Breast epithelium (tissue), 4 donors: Measurements from ENCODE around the gene NACAD. TPM values are rescaled to one million over a fixed set of nuclear protein-coding genes. Genes with fewer than 3 reads are reported as not detected.
A peak's percentile ranks its signal among the peaks of the same experiment; 100 is the strongest.

Experiments used
- DNase-seq, 2 donors: peaks; one replicate each; pipeline ENCODE4 v3.0.0-alpha.2; 2019; ENCODE audit warnings: low spot score in 2 of 2
- H3K27ac ChIP-seq, 2 donors: fragments of 200-600 bp; sonication (generic) in 1 of 2; one replicate each; pipeline ENCODE4 v1.5.1; 2016 to 2019; ENCODE audit warnings: mild to moderate bottlenecking in 1 of 2
- H3K27me3 ChIP-seq, 2 donors: fragments of 200-600 bp; sonication (generic) in 1 of 2; one replicate each; pipeline versions ENCODE4 v1.5.1 to v1.6.0; 2017 to 2019; ENCODE audit warnings: control low read depth in 1 of 2, mild to moderate bottlenecking in 1 of 2
- H3K36me3 ChIP-seq: fragments of 200-600 bp; one replicate; pipeline ENCODE4 v1.5.1; 2019
- H3K4me1 ChIP-seq, 2 donors: fragments of 200-600 bp; sonication (generic); one replicate each; pipeline ENCODE4 v1.5.1; 2016 to 2019; ENCODE audit warnings: control low read depth in 1 of 2
- H3K4me3 ChIP-seq, 3 donors: fragments of 200-600 bp; sonication (generic); 1 replicate in 2 of 3; 2 replicates in 1 of 3; pipeline ENCODE4 v1.5.1; 2016 to 2019; ENCODE audit warnings: mild to moderate bottlenecking in 3 of 3, moderate library complexity in 2 of 3
- H3K9me3 ChIP-seq, 2 donors: fragments of 200-600 bp; sonication (generic) in 1 of 2; one replicate each; pipeline ENCODE4 v1.5.1; 2016 to 2019; ENCODE audit warnings: control low read depth in 1 of 2
- CTCF ChIP-seq, 3 donors: fragments of 450-650 bp; IDR thresholded peaks; one replicate each; pipeline ENCODE4 v1.5.1; 2016 to 2017; ENCODE audit warnings: antibody characterized with exemption in 3 of 3, mild to moderate bottlenecking in 3 of 3, moderate library complexity in 3 of 3
- POLR2A ChIP-seq: fragments of 450-650 bp; IDR thresholded peaks from one replicate; pipeline ENCODE4 v1.6.1; 2016; ENCODE audit warnings: antibody characterized with exemption, mild to moderate bottlenecking, moderate library complexity
- POLR2AphosphoS5 ChIP-seq, 3 donors: sonication (generic); formaldehyde crosslinking; IDR thresholded peaks; one replicate each; pipeline ENCODE4 v1.6.1; 2017; ENCODE audit warnings: antibody characterized with exemption in 3 of 3
- intact Hi-C: fragments of 100-400 bp; cut with DNase I; formaldehyde crosslinking; loops from one replicate; pipeline ENCODE4 v1.15.1; 2023; ENCODE audit warnings: low total_unique reads
- total RNA-seq, 3 donors: library from RNA; depleted of rRNA; stranded (reverse); fragments of >200 nt; gene quantifications; one replicate each; pipeline ENCODE4 v1.1.0, GENCODE V29; 2016

The NACAD gene
- total RNA-seq, 3 donors from 2014 or later = 1.2 to 7.5 (median 3.2) TPM

- no peaks in the 10 kb centered on the region for H3K36me3 ChIP-seq
- DNase-seq = peak in 1 of 2 donors; percentile 2
- intact Hi-C loops = no loop called here
Observed at GRCh38 chr7:45078125-45078681, 10.6 kb downstream of the NACAD start.

GRCh38 chr7:45077579-45077978, 11.2 kb downstream of the NACAD start:
- H3K4me3 ChIP-seq = no peak overlapping the region
- H3K9me3 ChIP-seq = no peaks in the 10 kb centered on the region
- DNase-seq = no peak
- H3K27me3 ChIP-seq = no peaks in the 10 kb centered on the region
- TF ChIP-seq CTCF (IDR thresholded peaks at IDR 0.05) (no peak), POLR2AphosphoS5 (IDR thresholded peaks at IDR 0.05) (no peak), POLR2A (no peak)
- H3K27ac ChIP-seq = no peak overlapping the region
- H3K4me1 ChIP-seq = peaks cover 0 to 9% of the 10 kb centered on the region in 2 donors
- no peaks in the 10 kb centered on the region for H3K36me3 ChIP-seq
- intact Hi-C loops = no loop called here

More at GRCh38 chr7:45078125-45078681, 10.6 kb downstream of the NACAD start:
- Histone ChIP-seq H3K4me1 (peaks cover 0 to 8% of the 10 kb centered on the region in 2 donors), H3K27ac (no peak overlapping the region), H3K27me3 (no peaks in the 10 kb centered on the region), H3K4me3 (no peak overlapping the region), H3K9me3 (no peaks in the 10 kb centered on the region)
- TF ChIP-seq POLR2A = no peak
- no peak for TF ChIP-seq POLR2AphosphoS5 (IDR thresholded peaks at IDR 0.05)
- TF ChIP-seq CTCF (IDR thresholded peaks at IDR 0.05) = no peak

GRCh38 chr7:45076946-45077345, 11.8 kb downstream of the NACAD start:
- Histone ChIP-seq H3K4me3 (no peak overlapping the region), H3K36me3 (no peaks in the 10 kb centered on the region), H3K27me3 (no peaks in the 10 kb centered on the region), H3K4me1 (peaks cover 0 to 9% of the 10 kb centered on the region in 2 donors), H3K27ac (no peak overlapping the region), H3K9me3 (no peaks in the 10 kb centered on the region)
- TF ChIP-seq POLR2AphosphoS5 (IDR thresholded peaks at IDR 0.05) (no peak), CTCF (IDR thresholded peaks at IDR 0.05) (no peak)
- no peak for DNase-seq
- intact Hi-C loops = no loop called here

GRCh38 chr7:45075871-45076796, 12.6 kb downstream of the NACAD start:
- Histone ChIP-seq H3K4me3 (no peak overlapping the region), H3K36me3 (no peaks in the 10 kb centered on the region), H3K27ac (no peak overlapping the region), H3K27me3 (no peaks in the 10 kb centered on the region), H3K9me3 (no peaks in the 10 kb centered on the region), H3K4me1 (peaks cover 0 to 9% of the 10 kb centered on the region in 2 donors)
- no peak for TF ChIP-seq POLR2AphosphoS5 (IDR thresholded peaks at IDR 0.05)
- TF ChIP-seq CTCF (IDR thresholded peaks at IDR 0.05) = no peak
- TF ChIP-seq POLR2A = no peak
- DNase-seq = no peak
- intact Hi-C loops = no loop called here

- peaks cover 0 to 9% of the 10 kb centered on the region in 2 donors for H3K4me1 ChIP-seq
- TF ChIP-seq CTCF (IDR thresholded peaks at IDR 0.05) (no peak), POLR2AphosphoS5 (IDR thresholded peaks at IDR 0.05) (no peak)
- intact Hi-C loops = no loop called here
- no peak overlapping the region for H3K4me3 ChIP-seq
- no peaks in the 10 kb centered on the region for H3K9me3 ChIP-seq
- no peaks in the 10 kb centered on the region for H3K36me3 ChIP-seq
- H3K27me3 ChIP-seq = no peaks in the 10 kb centered on the region
- no peak overlapping the region for H3K27ac ChIP-seq
- DNase-seq = no peak
Observed at GRCh38 chr7:45075355-45075644, 13.5 kb downstream of the NACAD start.
